Activated naive CD4-positive, alpha-beta T cell (primary cell): Measurements from ENCODE around the gene DEPP1.

Source experiments
- DNase-seq, 4 experiments: peaks; one replicate each; lab custom pipeline; 2025; lab: John Stamatoyannopoulos, UW

Gene DEPP1

GRCh38 chr10:44979281-44980191 is 927 bp upstream of the DEPP1 start:
- DNase-seq = no peak

- no peak for DNase-seq
Measured at GRCh38 chr10:44978213-44978569, 418 bp downstream of the DEPP1 start.

- no peak for DNase-seq
Measured at GRCh38 chr10:44977287-44978212, 1.1 kb downstream of the DEPP1 start.

GRCh38 chr10:44976352-44977198 is 2.0 kb downstream of the DEPP1 start:
- DNase-seq = no peak

- DNase-seq = no peak
Measured at GRCh38 chr10:44975431-44976331, 2.9 kb downstream of the DEPP1 start.

- DNase-seq = peak; percentile 23 to 59 (median 44)
Measured at GRCh38 chr10:44974628-44975430, 3.8 kb downstream of the DEPP1 start.

- DNase-seq = no peak
Measured at GRCh38 chr10:44974082-44974627, 4.5 kb downstream of the DEPP1 start.

GRCh38 chr10:44973323-44974081 is 5.1 kb downstream of the DEPP1 start:
- no peak for DNase-seq

GRCh38 chr10:44972874-44973306 is 5.7 kb downstream of the DEPP1 start:
- no peak for DNase-seq

- no peak for DNase-seq
Measured at GRCh38 chr10:44971935-44972757, 6.5 kb downstream of the DEPP1 start.

- no peak for DNase-seq
Measured at GRCh38 chr10:44971434-44971833, 7.2 kb downstream of the DEPP1 start.

- no peak for DNase-seq
Measured at GRCh38 chr10:44970812-44971395, 7.7 kb downstream of the DEPP1 start.

GRCh38 chr10:44969854-44970253 is 8.8 kb downstream of the DEPP1 start:
- DNase-seq = no peak

- no peak for DNase-seq
Measured at GRCh38 chr10:44968500-44969400, 9.9 kb downstream of the DEPP1 start.

GRCh38 chr10:44968091-44968490 is 10.5 kb downstream of the DEPP1 start:
- no peak for DNase-seq

- DNase-seq = no peak
Measured at GRCh38 chr10:44967616-44968015, 11.0 kb downstream of the DEPP1 start.
